NCI-H2107 treated with DMSO at 0.1 percent for 48 hours (cell line): ENCODE results near the gene DACT1.

Experiments used
- DNase-seq: peaks from one replicate; lab custom pipeline; 2025; ENCODE audit not compliant: unreplicated experiment; lab: John Stamatoyannopoulos, UW

DACT1 gene

DNA sequence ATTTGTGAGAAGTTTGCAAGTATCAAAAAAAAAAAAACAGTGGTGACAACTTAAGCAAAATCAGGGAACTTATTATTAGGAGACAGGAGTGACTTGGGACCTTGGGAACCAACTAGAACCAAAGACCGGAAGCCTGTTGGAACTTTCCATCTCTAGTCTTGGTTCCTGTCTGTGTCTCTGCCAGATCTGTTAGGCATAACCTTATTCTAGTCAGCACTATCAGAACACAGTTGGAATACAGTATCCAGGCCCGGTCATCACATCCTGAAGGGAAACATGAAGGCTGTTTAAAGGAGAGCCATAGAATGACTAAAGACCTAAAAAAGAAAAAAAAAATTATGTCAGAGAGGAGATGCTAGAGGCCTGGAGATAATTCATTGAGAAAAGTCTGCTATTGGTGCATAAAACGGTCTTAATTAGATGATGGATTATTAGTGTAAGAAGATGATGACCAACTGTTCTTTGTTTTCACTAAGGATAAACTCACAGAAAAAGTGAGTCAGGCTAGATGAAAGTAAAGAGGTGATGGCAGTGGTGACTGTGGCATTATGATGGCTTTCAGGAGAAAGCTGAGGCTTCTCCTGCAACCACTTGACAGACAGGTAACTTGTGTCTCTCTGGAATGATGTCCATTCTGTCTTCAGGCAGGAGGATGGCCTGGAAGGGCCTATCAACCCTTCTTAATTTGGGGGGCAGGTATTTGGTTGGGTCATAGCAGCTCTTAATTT, 28.2 kb downstream of the DACT1 start:
- DNase-seq, result no peak

DNA sequence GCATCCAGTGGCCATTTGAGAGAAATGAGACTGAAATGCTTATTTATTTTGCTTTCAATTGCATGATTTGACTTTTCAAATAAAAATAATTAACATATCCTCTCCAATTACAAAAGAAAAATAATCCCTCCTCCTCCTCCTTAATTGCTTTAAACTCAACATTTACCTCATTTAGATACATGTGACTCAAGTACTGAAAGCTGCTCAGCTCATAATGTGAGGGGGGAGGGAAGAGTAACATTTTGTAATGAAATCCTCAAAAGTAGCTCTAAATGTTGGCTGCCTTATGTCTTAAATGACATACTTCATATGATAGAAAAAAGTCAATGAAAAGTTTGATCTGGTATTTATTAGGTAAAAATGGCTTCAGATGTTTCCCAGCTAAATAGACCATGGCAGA, 29.0 kb downstream of the DACT1 start:
- DNase-seq, result no peak

DNA sequence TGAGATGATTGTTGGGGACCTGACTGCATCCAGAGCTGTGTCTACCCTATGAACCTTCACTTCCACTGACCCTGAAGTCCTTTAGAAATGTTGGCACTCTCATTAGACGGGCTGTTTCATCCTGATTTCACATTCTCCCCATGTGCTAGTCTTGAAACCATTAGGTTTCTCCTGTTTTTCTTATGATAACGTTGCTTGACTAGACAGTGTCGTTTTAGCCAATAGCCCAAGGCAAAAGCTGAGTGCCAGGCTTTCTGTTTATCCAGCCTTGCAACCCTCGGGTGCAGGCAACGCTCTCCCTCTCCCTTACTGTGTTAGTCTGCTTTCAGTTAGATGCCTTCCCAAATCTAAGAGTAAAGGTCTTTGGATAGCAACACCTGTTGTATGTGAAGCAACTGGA, 30.1 kb downstream of the DACT1 start:
- no peak for DNase-seq

DNA sequence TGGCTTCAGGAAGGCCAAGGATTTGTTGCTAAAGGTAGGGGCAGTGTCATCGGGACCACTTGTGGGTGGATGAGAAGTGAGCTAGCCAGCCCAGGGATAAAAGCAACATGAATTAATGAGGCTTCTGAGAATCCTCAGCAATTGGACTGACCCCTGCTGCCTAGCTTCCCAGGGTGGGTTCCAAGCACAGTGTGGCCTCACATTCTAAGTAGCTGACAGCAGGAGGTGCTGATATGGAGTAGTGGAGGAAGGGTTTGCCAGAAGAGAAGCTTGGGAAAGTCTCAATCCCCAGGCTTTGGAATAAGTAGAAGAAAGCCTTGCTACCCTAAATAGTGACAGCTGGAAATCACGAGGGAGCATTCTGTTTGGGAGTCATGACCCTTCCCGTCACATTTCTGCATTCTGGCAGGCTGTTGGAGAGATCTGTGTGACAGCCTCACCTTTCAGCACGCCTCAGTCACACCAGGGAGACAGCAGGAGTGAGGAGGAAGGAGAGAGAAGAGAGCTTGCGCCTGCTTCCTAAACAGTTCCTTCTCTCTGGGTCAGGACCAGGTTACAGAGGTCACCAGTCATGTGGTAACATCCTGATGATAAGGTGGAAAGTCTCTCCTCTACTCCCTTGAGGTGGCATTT, 31.2 kb downstream of the DACT1 start:
- DNase-seq, result no peak

DNA sequence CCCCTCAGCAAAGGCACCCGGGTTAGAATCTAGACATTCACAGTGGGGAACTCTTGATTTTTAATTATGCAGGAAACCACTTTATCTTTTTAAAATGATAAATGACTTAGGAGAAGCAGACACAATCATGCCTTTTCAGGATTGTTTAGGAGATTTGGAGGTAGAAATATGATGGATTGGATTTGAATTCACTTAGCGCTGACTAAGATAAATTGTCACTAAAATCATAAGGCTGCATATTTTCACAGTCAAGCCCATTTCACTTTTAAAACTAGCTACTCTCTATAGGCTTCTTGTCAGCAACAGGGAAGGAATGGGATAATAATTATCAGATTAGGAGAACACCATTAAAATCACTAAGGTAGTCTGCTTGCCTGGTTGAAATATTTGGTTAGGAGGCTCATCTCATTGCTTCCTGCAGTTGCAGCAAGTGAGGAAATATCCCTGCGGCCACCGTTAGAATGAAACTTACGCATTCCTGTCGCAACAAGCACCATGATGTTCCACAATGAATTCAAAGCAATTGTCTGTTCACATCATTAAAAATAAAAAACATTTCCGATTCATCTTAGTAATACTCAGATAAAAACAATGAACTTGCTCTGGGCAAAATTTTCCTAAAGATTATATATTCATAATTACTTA, 31.9 kb downstream of the DACT1 start:
- DNase-seq, result no peak

DNA sequence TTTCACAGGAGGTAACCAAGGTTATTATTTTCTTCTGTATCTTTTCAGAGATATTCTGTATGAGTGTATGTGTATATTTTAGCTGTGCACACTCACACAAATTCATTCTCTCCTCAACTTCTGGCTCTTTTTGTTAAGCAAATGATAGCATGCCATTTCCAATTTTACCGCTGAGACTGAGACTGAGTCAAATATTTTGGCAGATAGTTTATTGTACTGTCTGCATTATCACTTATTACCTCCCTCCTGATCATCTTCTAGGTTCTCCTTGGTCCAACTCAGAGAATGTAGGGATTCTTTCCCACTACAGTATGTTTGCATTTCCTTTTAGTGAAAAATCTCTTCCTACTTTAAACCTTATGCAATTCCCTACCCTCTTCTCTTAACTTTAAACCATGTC, 33.3 kb downstream of the DACT1 start:
- no peak for DNase-seq

DNA sequence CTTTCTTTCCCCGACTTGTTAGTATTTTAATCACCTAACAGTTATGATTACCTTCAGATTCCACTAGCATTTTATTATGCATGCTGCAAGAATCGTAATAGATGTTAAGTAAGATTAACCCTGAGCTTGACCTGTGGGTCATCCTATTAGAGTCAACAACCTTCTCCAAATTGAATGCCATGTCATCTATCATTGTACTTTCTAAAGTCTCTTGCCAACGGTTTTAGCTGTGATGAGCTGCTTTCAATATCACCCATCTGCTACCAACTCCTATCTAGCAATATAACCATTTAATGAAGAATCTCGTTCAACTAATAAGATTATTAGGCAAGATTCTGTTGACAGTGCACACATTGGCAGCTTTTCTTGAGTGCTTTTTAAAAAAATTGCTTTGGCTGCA, 33.7 kb downstream of the DACT1 start:
- no peak for DNase-seq

DNA sequence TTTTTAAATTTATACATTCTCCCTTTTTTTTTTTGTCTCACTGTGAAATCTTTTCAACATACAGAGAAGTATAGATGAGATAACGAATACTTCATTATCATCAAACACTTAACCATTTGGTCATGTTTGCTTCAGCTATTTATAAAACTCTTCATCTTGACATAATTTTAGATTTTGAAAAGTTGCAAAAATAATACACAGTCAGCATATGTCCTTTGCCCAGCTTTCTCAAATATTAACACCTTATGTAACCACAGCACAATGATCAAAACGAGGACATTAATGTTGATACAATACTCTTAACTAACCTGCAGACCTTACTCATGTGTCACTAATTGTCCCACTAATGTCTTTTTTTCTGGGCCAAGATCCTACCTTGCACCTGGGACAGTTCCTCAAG, 36.0 kb downstream of the DACT1 start:
- DNase-seq, result no peak

DNA sequence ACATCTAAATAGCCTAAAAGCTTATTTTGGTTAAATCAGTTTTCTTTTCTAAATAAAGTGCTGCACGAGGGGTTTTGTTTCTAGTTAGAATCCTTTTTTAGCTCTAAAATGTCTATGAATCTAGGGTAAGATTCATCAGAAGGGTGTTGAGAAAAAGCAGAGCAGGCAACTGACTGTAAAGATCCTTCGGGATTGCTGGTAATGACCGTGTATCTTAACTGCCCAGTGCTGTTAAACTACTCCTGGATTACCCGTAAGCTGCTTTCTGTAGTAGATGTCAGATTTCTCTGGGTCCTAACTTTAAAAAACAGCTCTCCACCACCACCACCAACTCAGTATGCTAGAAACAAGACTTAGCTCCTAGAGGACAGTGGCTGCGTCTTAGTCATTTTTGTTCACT, 39.2 kb downstream of the DACT1 start:
- no peak for DNase-seq

DNA sequence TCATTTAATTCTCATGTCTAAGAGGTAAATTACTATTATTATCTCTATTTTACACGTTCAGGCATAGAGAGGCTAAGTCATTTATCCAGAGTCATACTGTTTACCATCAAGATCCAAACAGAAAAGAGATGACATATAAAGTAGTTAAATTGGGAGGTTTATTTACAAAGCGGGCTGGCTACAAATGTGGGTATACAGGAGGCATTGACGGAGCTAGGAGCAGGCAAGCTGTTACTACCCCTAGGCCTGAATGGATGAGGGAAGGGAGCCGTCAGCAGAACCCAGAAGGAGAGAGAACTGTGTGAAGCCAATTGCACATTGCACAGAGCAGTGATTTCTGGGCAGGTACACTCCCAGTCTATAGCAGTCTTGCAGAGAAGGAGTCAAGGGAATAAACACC, 39.8 kb downstream of the DACT1 start:
- no peak for DNase-seq

DNA sequence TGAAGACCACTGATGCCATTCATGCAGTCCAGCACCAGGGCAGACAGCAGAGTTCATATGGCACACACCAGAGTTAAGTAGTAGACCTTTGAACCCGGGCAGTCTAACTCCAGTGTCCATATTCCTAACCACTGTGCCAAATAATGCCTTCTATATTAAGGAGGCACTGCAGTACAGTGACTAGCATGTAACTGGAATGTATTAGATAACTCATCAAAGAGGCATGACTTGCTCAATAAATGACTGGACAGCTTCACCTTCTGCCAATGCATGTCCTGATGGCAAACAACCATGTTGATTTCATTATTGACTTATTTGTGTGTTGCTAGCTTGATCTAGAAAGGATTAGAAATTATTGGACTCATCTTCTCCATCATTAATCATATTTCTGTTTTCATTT, 40.2 kb downstream of the DACT1 start:
- no peak for DNase-seq

DNA sequence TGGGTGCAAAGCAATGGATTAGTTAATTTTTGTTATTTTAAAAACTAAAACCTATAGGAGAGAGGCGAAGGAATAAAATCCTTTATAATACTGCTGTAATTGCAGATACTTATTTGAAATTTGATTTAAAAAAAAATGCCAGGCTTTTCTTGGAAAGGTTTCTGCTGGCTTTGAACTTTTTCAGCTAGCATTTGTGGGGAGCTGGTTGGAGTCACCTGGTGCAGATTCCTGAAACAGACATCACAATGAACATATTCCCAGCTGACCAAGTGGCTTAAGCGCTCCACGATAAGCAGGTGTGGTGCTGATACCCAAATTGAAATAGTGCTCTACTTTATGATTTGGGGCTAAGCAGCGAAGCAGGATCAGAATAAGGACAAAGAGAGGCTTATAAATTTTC, 42.9 kb downstream of the DACT1 start:
- DNase-seq, result no peak

DNA sequence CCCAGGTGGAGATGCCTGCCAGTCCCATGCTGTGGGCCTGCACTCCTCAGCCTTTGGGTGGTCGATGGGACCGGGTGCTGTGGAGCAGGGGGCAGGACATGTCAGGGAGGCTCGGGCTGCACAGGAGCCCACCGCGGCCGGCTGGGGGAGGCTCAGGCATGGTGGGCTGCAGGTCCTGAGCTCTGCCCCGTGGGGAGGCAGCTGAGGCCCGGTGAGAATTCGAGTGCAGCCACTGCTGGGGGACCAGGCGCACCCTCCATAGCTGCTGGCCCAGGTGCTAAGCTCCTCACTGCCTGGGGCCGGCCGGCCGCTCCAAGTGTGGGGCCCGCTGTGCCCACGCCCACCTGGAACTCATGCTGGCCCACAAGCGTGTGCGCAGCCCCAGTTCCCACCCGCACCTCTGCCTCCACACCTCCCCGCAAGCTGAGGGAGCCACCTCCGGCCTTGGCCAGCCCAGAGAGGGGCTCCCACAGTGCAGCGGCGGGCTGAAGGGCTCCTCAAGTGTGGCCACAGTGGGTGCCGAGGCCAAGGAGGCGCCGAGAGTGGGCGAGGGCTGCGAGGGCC, 49.6 kb downstream of the DACT1 start:
- DNase-seq, result no peak

DNA sequence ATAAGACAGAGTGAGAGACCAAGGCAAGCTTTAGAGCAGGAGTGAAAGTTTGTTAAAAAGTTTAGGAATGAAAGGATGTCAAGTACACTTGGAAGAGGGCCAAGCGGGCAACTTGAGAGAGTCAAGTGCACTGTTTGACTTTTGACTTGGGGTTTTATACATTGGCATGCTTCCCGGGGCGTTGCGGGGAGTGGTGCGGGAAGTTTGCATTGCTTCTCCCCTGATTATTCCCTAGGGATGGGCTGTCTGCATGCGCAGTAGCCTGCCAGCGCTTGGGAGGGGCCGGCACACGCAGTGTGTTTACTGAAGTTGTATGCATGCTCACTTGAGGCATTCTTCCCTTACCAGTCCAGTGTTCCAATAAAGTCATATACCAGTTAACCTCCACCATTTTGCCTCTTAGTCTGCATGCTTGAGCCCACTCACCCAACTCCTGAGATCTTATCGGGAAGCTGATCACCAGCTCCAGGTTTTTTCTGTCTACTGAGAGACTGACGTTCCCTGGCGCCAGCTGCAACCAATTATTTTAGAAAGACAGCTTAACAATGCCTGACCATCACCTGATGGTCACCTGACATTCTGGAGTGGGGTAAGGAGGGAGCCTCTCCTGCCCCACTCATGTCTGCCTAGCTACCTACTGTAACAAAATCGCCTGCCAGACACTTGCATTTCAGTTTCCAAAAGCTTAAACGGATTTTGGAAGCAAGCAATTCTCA, 53.2 kb downstream of the DACT1 start:
- peak; percentile 33 for DNase-seq

DNA sequence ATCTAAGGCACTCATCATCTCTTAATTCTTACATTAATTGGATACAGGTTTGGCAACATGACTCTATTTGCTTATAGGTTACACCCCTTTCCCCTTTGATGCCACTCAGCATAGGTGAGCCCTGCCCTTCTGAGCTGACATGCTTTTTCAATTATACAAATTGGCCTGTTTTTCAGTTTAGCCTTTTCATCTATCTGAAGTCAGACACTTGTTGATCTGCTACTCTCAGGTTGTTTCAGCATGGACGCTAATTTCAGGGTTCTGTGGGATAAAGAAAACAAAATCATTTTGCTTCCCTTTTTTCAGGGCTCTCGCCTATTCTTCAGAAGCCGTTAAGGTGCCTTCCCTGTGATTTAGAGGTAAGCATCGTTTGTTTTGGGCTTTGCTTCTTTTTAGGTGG, 55.3 kb downstream of the DACT1 start:
- DNase-seq, result no peak

DNA sequence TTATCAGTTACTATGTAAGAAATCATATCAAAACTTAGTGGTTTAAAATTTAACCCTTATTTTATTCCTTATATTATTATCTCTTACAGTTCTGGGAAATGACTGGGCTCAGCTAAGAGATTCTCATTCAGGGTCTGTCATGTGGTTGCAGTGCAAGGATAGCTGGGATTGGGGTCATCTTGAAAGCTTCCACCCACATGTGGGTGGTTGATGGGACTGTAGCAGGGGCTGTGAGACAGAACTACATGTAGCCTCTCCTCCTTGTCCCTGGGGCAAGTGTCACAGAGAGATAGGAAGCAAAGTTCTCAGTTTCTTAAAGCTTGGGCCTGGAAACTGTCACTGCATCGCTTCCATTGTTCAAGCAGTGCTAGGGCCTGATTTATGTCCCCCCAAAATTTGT, 57.8 kb downstream of the DACT1 start:
- DNase-seq, result no peak

DNA sequence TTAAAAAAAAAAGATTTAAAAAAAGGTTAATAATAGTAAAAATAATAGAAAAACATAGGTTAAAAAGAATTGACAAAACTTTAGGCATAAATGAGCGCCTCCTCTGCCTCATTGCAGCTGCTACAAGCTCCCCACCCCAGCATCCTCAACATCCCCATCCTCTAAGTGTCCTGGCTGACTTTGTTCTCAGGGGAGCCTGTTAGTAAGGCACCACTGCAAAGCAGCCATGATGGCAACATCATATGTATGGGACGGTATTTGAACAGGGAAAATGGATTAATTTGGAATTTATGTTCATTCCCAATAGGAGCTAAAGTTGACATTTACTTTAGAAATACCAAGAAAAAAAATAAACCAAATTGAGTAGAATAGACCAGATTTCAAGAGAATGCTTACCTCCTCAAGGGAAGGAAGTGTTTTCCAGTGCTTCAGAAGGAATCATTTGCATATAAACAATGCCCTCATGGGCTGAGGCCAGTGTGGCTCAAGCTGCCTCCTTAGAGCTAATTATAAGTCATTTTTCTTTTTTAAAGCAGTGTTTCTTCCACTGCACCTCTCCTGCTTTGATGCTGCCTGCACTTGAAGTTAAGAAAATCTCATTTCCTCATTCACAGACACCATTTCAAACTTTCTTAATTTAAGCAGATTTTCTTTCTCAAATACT, 59.6 kb downstream of the DACT1 start:
- no peak for DNase-seq
